Suppressor macrophage treated with lipopolysaccharide for 1 hour (primary cell): ENCODE results near the gene HECW1.

Source experiments
- DNase-seq, 3 donors: peaks; one replicate each; pipeline ENCODE4 v3.0.0-alpha.2; 2020 to 2022

Gene HECW1

GRCh38 chr7:43385309-43385680, 272.8 kb downstream of the HECW1 start:
- no peak for DNase-seq

DNA sequence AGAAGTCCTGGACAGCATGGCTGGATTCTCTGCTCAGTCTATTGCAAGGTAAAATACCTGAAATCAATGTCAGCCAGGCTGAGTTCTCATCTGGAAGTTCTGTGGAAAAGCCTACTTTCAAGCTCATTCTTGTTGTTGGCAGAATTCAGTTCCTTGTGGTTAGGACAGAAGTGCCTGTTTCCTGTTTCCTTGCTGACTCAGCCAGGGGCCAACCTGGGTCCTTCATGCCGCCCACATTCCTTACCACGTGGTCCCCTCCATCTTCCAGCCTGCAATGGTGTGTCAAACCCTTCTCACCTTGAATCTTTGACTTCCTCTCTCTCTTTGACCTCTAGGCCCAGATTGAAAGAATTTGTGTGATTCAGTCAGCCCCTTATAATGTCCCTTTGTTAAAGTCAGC, 273.4 kb downstream of the HECW1 start:
- no peak for DNase-seq

- DNase-seq, result no peak
Observed at GRCh38 chr7:43387932-43388331, 275.5 kb downstream of the HECW1 start.

DNA sequence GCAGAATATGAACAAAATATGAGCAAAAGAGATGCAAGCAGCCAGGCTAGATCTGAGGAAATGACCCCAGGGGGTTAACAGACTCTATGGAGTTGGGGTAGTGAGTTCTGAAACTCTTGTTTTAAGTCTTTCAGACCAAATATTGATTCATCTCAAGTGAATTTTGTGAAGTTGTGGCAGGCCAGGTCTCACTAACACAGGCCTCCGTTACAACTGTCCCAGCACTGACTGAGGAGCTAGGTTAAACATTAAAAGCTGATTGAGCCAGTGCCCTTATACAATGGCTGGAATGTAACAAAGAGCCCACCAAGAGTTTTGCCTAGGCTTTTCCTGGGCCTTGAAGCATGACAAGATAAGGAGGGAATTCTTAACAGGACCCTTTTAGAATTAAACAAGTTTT, 278.1 kb downstream of the HECW1 start:
- no peak for DNase-seq

GRCh38 chr7:43391518-43391917, 279.1 kb downstream of the HECW1 start:
- DNase-seq, result no peak

- DNase-seq, result no peak
Observed at GRCh38 chr7:43392638-43393330, 280.3 kb downstream of the HECW1 start.

GRCh38 chr7:43394441-43395130, 282.1 kb downstream of the HECW1 start:
- no peak for DNase-seq

- no peak for DNase-seq
Observed at GRCh38 chr7:43395351-43395750, 282.9 kb downstream of the HECW1 start.

- no peak for DNase-seq
Observed at GRCh38 chr7:43396187-43396740, 283.8 kb downstream of the HECW1 start.

DNA sequence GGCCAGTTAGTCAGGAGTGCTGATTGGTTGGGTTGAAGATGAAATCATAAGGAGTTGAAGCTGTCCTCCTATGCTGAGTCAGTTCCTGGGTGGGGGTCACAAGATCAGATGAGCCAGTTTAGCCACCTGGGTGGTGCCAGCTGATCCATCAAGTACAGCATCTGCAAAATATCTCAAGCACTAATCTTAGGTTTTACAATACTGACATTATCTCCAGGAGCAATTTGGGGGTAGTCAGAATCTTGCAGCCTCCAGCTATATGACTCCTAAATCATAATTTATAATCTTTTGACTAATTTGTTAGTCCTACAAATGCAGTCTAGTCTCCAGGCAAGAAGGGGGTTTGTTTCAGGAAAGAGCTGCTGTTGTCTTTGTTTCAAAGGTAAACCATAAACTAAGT, 286.4 kb downstream of the HECW1 start:
- DNase-seq, result no peak

DNA sequence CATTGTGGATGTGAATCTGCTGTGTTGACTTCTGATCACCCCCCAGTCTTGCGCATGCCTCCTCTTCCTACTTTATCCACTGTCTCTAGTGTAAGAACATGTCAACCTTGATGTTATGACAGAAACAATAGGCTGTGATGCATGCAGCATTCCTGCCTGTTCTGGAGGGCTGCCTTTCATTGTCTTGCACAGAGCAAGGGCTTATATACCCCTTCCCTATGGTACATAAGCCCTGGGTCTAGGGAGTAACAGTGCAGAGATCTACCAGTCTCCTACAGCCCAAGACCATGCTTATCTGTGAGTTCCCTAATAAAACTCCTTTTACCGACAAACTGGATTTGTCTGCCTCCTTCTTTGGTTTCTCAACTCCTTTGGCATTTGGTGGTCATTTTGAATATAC, 293.5 kb downstream of the HECW1 start:
- DNase-seq, result no peak

DNA sequence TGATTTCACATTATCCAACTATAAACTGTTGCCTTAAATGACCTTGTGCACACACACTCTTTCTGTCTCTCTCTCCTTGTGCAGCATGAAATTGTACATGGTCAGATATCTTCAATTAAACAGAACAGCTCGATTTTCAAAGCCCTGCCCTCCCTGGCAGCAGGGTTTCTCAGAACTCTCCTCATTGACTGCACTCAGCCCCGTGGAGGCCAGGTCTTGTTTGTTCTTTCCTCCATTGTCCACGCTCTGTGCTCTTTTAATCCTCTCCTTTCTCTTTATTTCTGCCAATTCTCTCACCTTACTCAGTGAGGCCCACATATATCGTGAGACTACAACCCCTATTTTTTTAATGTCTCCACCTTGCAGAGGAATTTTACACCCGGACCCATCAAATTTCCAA, 294.5 kb downstream of the HECW1 start:
- DNase-seq, result no peak

GRCh38 chr7:43408981-43409380, 296.5 kb downstream of the HECW1 start:
- no peak for DNase-seq

DNA sequence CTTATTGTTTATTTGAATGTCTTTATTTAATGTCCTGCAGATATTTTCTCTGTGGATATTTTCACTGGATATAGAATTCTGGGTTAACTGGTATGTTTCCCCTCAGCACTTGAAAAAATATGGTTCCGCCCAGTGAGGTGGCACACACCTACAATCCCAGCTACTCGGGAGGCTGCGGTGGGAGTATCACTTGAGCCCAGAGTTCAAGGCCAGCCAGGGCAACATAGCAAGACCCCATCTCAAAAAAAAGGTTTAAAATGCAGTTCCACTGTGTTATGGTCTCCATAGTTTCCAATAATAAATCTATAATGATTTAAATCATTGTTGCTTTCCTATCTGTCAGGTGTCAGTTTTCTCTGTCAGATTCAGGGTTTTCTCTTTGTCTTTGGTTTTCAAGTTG, 305.0 kb downstream of the HECW1 start:
- DNase-seq, result no peak

DNA sequence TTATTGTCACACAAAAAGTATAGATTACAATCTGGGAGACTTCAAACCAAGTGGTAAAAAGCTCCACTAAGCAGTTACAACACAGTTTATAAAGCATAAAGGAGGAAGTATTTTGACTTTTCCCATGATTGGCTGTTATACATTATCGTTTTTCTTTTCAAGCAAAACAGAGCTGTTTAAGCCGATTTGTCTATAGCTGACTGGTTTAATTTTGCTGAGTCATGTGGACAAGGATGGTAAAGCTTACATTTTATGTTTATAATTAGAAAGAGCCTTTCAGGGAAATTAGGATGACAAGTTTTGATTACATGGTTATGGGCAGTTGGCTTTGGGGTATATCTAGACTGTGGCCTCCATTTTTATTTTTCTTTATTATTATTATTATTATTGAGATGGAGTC, 318.0 kb downstream of the HECW1 start:
- no peak for DNase-seq

GRCh38 chr7:43431020-43431595, 318.7 kb downstream of the HECW1 start:
- DNase-seq, result no peak

DNA sequence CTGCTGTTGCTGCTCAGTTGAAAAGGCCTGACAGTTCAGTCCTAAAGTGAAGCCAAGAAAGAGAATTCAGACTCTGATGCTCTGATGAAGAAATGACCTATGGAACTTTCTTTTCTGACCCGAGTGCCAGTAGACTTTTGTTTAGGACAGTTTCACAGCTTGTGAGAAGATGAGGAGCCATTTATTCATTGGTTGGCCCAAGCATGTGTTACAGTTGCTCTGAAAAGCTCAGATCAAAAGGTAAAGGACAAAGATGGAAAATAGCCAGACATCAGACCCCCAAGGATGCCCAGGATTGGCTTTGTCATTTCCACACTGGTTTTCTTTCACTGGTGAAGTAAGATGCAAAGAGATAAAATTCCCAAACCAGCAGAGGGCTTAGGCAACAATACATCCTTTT, 321.2 kb downstream of the HECW1 start:
- no peak for DNase-seq

DNA sequence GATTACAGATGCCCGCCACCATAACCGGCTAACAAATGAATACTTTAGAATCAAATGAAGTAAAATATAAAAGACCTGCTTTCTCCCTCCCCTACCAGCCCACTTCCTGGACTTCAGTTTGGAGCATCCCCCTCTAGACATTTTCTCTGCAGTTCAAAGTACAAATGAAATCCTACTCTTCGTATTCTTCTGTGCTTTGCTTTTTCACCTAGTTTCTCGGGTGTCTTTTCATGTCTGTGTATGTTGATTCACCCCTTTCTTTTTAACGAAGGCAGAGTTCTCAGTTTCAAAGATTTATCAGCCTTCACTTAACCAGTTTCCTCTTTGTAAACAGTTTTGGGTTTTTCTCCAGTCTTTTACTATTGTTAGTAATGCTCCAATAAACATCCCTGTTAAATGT, 324.6 kb downstream of the HECW1 start:
- no peak for DNase-seq

DNA sequence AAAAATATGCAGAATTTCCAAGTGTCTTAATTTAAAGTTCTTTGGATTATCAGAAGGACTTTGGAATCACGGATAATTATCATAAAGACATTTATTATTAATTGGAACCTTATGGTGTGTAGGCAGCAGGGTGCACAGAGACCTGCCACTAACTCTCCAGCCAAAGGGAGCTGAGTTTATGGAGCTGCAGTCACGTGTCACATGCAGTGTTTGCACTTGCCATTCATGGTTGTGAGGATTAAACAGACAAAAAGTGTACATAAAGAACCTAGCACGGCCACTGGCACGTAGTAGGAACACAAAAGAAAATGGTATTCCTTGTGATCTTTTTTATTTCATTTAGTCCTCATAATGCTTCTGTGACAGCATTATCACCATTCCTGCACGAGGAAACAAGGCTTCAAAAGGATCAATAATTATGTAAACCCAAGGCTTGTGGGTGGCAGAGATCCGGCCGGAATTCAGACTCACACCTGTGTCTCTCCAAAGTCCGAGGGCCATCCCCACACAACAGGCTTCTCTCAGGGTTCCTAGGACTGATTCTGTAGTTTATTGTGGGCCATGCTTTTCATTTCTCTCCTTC, 326.5 kb downstream of the HECW1 start:
- DNase-seq, result no peak

DNA sequence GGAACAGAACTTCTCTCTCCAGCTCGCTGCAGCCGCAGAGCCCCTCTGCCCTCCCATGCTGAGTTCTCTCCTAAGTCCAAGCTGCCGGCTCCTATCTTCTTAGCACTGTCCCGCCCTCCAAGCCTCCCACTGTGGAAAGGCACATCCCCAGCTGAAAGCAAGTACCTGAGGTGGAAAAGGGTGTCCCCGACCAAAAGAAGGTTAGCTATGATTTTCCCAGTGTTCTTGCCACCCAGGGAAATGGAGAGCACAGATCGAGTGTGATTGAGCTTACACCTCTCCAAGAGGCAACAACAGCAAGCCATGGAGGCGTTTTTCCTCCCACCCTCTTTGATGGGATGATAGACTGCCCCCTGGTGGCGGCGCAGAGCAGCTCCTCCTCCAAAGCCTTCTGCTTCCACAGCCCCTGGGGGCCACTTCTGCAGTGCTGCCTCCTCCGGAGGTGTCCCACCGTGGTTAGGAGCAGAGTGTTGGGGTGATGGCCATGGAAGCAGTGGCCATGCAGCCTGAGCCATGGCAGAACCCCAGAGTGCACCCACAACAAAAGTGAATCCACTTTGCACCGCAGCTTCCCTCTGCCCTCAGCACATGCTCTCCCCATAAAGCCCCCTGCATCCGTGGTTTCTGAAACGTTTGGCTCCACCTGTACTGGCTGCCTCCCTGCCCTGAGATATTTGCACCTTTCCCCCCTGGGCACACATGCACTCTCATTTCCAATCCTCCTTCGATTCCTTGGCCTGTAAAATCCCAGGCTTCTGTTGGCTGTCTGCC, 327.4 kb downstream of the HECW1 start:
- peak; percentile 66 to 86 (median 68) for DNase-seq

GRCh38 chr7:43441231-43442130, 329.0 kb downstream of the HECW1 start:
- DNase-seq, result no peak

DNA sequence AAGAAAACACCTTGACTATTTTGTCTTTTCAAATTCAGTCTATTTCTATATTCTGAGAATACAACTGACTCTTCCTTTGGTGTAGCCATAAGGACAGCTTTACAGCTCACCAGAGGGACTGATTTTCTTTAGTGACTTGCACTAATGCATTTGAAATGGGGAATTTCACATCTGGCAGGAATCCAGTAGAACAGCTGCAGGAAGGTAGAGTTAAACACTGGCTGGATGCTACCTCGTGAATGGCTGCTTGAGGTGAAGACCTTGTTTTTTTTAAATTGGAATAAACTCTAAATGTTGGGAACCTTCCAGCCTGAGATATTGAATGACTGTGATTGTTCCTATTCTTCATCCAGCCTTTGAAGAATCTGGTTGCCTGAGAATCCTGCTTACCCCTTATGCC, 330.9 kb downstream of the HECW1 start:
- DNase-seq, result no peak
